Measurements from ENCODE around the gene PDCL3. TPM values are rescaled to one million over a fixed set of nuclear protein-coding genes. Genes with fewer than 3 reads are reported as not detected.

Gene PDCL3
- total and polyA plus RNA-seq, 7 donors: 23.1 to 80.5 (median 31.2) TPM

GRCh38 chr2:100577777-100578176, 15.0 kb downstream of the PDCL3 start:
- H3K36me3 ChIP-seq (ENCODE audit: insufficient read depth in 1 of 2, low read depth in 1 of 2): peaks cover 4 to 53% of the 10 kb centered on the region in 2 donors
- no peak overlapping the region for H3K27ac ChIP-seq
- ATAC-seq: no peak
- H3K4me3 ChIP-seq: no peak overlapping the region
- DNase-seq: no peak
- 84 to 91% (median 88%) methylated on average over 3 of the region's 3 CpGs for WGBS, 3 donors
- no peaks in the 10 kb centered on the region for H3K4me1 ChIP-seq
- no peaks in the 10 kb centered on the region for H3K27me3 ChIP-seq (ENCODE audit: insufficient read depth in 3 of 3, low read length in 2 of 3)
- intact Hi-C loops (cut with DNase I): no loop called here
- no peak for TF ChIP-seq CTCF (IDR thresholded peaks at IDR 0.05)
- no peaks in the 10 kb centered on the region for H3K9me3 ChIP-seq

GRCh38 chr2:100580367-100581276, 17.8 kb downstream of the PDCL3 start:
- whole genome bisulfite sequencing, 3 donors: 84 to 87% (median 85%) methylated on average over 15 of the region's 15 CpGs
- intact Hi-C loops (cut with DNase I): no loop called here
- H3K27ac ChIP-seq: no peak overlapping the region

GRCh38 chr2:100581277-100581612, 18.5 kb downstream of the PDCL3 start:
- 81 to 88% (median 87%) methylated on average over 1 of the region's 1 CpG for WGBS, 3 donors
- no peak for ATAC-seq
- DNase-seq: no peak
- Histone ChIP-seq H3K4me1 (no peaks in the 10 kb centered on the region), H3K36me3 (ENCODE audit: insufficient read depth in 1 of 2, low read depth in 1 of 2) (peaks cover 4 to 20% of the 10 kb centered on the region in 2 donors), H3K9me3 (no peaks in the 10 kb centered on the region), H3K27ac (no peak overlapping the region), H3K27me3 (ENCODE audit: insufficient read depth in 3 of 3, low read length in 2 of 3) (no peaks in the 10 kb centered on the region), H3K4me3 (no peak overlapping the region)
- no peak for TF ChIP-seq CTCF (IDR thresholded peaks at IDR 0.05)
- intact Hi-C loops (cut with DNase I): no loop called here

More at GRCh38 chr2:100580367-100581276, 17.8 kb downstream of the PDCL3 start:
- Histone ChIP-seq H3K9me3 (no peaks in the 10 kb centered on the region), H3K4me3 (no peak overlapping the region), H3K4me1 (no peaks in the 10 kb centered on the region), H3K36me3 (ENCODE audit: insufficient read depth in 1 of 2, low read depth in 1 of 2) (peaks cover 4 to 26% of the 10 kb centered on the region in 2 donors), H3K27me3 (ENCODE audit: insufficient read depth in 3 of 3, low read length in 2 of 3) (no peaks in the 10 kb centered on the region)
- ATAC-seq (no peak), DNase-seq (no peak)
- no peak for TF ChIP-seq CTCF (IDR thresholded peaks at IDR 0.05)

- intact Hi-C loops (cut with DNase I): no loop called here
- Histone ChIP-seq H3K9me3 (no peaks in the 10 kb centered on the region), H3K36me3 (ENCODE audit: insufficient read depth in 1 of 2, low read depth in 1 of 2) (no peaks in the 10 kb centered on the region), H3K4me1 (no peaks in the 10 kb centered on the region), H3K27me3 (ENCODE audit: insufficient read depth in 3 of 3, low read length in 2 of 3) (no peaks in the 10 kb centered on the region), H3K27ac (no peak overlapping the region), H3K4me3 (no peak overlapping the region)
- DNase-seq (no peak), ATAC-seq (no peak)
- no peak for TF ChIP-seq CTCF (IDR thresholded peaks at IDR 0.05)
- 64 to 84% (median 77%) methylated on average over 3 of the region's 3 CpGs for WGBS, 3 donors
These were observed 22.0 kb downstream of the PDCL3 start for GRCh38 chr2:100584816-100585215.

Measured in psoas muscle (tissue), 8 donors.